Tibial nerve (tissue), 4 donors: Measurements from ENCODE around the gene ABI2.

Experiments
- CTCF ChIP-seq, 5 experiments: fragments of 200-600 bp in 3 of 5; fragments of 450-650 bp in 2 of 5; sonication (generic) in 3 of 5; IDR thresholded peaks; one replicate each; pipeline ENCODE4 v1.5.1; 2016 to 2019; ENCODE audit warnings: antibody characterized with exemption in 5 of 5, mild to moderate bottlenecking in 3 of 5, moderate library complexity in 2 of 5
- EP300 ChIP-seq, 2 donors: sonication (generic); formaldehyde crosslinking; IDR thresholded peaks; one replicate each; pipeline ENCODE4 v1.6.1; 2017; ENCODE audit warnings: antibody characterized with exemption in 2 of 2, mild to moderate bottlenecking in 1 of 2
- POLR2A ChIP-seq, 2 donors: fragments of 450-650 bp; IDR thresholded peaks; one replicate each; pipeline ENCODE4 v1.6.1; 2017; ENCODE audit warnings: antibody characterized with exemption in 2 of 2, mild to moderate bottlenecking in 2 of 2, moderate library complexity in 2 of 2

- TF ChIP-seq CTCF (IDR thresholded peaks at IDR 0.05) (no peak), EP300 (IDR thresholded peaks at IDR 0.05) (no peak), POLR2A (IDR thresholded peaks at IDR 0.05) (no peak)
Observed at GRCh38 chr2:203444738-203445137, 116.5 kb downstream of the ABI2 start.
